PC-9 (cell line): ENCODE measurements around the gene MRFAP1L1. TPM values are rescaled to one million over a fixed set of nuclear protein-coding genes. Genes with fewer than 3 reads are reported as not detected.

Source experiments
- BruUV-seq: library from RNA; stranded (reverse); fragments of 400-500 nt; replicated peaks from 2 replicates; lab custom pipeline; 2021; lab: Mats Ljungman, UMichigan
- CTCF ChIA-PET: fragments of 300-600 bp; sonication (Branson Sonifier 250); formaldehyde crosslinking; loops from one replicate; lab custom pipeline; 2022; ENCODE audit warnings: antibody characterized with exemption; lab: Charles Lee
- POLR2A ChIA-PET: fragments of 300-600 bp; sonication (Branson Sonifier 250); formaldehyde crosslinking; loops from one replicate; lab custom pipeline; 2022; ENCODE audit warnings: antibody characterized with exemption; ENCODE audit not compliant: unreplicated experiment; lab: Charles Lee
- DNase-seq, 2 experiments: peaks; one replicate each; pipeline versions ENCODE4 v3.0.0 to v3.0.0-alpha.2; 2015 to 2022; ENCODE audit warnings: mixed read lengths in 1 of 2
- H2AFZ ChIP-seq: fragments of 200-600 bp; sonication (generic); 2 replicates; pipeline ENCODE4 v1.8.1; 2017; ENCODE audit warnings: antibody characterized with exemption
- H3F3A ChIP-seq: fragments of 200-600 bp; sonication (generic); 2 replicates; pipeline ENCODE4 v1.8.1; 2017; ENCODE audit warnings: antibody characterized with exemption, mild to moderate bottlenecking, low read depth; ENCODE audit not compliant: insufficient read depth
- H3K27ac ChIP-seq: fragments of 200-600 bp; sonication (generic); 2 replicates; pipeline ENCODE4 v1.6.1; 2016; ENCODE audit warnings: mixed run types
- H3K27me3 ChIP-seq: fragments of 200-600 bp; sonication (generic); 2 replicates; pipeline ENCODE4 v1.6.1; 2016; ENCODE audit warnings: low read depth, mixed run types; ENCODE audit not compliant: insufficient read depth
- H3K36me3 ChIP-seq: fragments of 200-600 bp; sonication (generic); 2 replicates; pipeline ENCODE4 v1.6.1; 2016; ENCODE audit warnings: low read depth, mixed run types
- H3K4me1 ChIP-seq: fragments of 200-600 bp; sonication (generic); replicated peaks from 2 replicates; pipeline ENCODE4 v1.6.1; 2016; ENCODE audit warnings: mixed run types; ENCODE audit not compliant: insufficient read depth
- H3K4me2 ChIP-seq: fragments of 200-600 bp; sonication (generic); 2 replicates; pipeline ENCODE4 v1.6.1; 2017; ENCODE audit warnings: mixed run types
- H3K4me3 ChIP-seq: fragments of 200-600 bp; sonication (generic); 2 replicates; pipeline ENCODE4 v1.6.1; 2016; ENCODE audit warnings: mixed run types
- H3K79me2 ChIP-seq: fragments of 200-600 bp; sonication (generic); 2 replicates; pipeline ENCODE4 v1.6.1; 2017; ENCODE audit warnings: low read depth, mixed run types
- H3K9me2 ChIP-seq: fragments of 200-600 bp; sonication (generic); 2 replicates; pipeline ENCODE4 v1.8.1; 2017; ENCODE audit warnings: mild to moderate bottlenecking; ENCODE audit not compliant: insufficient read depth
- H3K9me3 ChIP-seq: fragments of 200-600 bp; sonication (generic); 2 replicates; pipeline ENCODE4 v1.8.1; 2016; ENCODE audit warnings: low read depth; ENCODE audit not compliant: insufficient read depth
- H4K20me1 ChIP-seq: fragments of 200-600 bp; sonication (generic); 2 replicates; pipeline ENCODE4 v1.8.1; 2017; ENCODE audit not compliant: insufficient read depth
- EZH2 ChIP-seq: fragments of 200-600 bp; sonication (generic); IDR thresholded peaks from 2 replicates; pipeline ENCODE4 v1.8.0; 2017; ENCODE audit warnings: antibody characterized with exemption, low read depth
- intact Hi-C: fragments of 100-400 bp; cut with micrococcal nuclease; formaldehyde crosslinking; loops from one replicate; pipeline ENCODE4 v1.10.0; 2022; ENCODE audit not compliant: unreplicated experiment
- total RNA-seq: library from RNA; stranded (reverse); gene quantifications from 2 replicates; pipeline ENCODE4 v1.2.3, GENCODE V29; 2021
- TF ChIP-seq, protein P1 (sequence below): fragments of 200-600 bp; sonication (generic); conservative IDR thresholded peaks from 2 replicates; pipeline ENCODE4 v1.6.1; 2017; ENCODE audit warnings: mixed run types, antibody characterized with exemption, mild to moderate bottlenecking, moderate library complexity

The MRFAP1L1 gene
- total RNA-seq, 1 experiment from 2014 or later, result 51.4 TPM

DNA sequence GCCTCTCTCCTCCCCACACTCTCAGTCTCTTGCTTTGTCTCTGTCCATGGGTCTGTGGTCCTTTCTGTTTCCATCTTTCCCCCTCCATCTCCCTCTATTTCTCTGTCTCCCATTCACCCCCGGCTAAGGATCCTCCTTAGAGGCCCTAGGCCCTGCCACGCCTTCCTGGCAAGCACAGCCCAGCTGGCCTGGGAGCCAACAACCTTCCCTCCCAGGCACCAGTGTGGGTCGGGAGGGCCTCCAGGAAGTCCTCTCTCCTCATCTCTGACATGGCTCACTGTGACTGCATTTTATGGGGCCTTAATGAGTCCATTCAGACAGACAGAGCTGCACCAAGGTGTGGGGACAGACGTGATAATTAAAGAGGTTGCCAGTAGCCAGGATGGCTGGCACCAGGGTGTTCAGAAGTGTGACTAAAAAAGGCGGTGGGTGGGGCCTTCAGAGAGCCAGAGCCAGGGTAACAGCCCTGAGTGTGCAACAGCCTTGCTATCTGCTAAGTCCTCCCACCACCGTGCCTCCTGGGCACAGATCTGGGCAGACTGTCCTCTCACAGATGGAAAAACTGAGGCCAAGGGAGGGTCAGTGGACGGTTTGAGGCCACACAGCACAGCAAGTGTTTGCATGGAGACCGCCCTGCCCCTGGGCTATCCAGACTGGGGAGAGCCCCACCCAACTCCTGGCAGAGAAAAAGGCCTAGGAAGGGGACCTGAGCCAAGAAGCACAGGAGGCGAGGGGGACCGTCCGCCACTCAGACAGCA is 37.8 kb upstream of the MRFAP1L1 start:
- Histone ChIP-seq H3K9me2 (no peaks in the 10 kb centered on the region), H3K27ac (peak overlapping the region; percentile 48), H2AFZ (no peak overlapping the region), H3K79me2 (no peaks in the 10 kb centered on the region), H3F3A (peaks cover 25% of the 10 kb centered on the region), H3K36me3 (no peaks in the 10 kb centered on the region), H3K4me1 (peaks cover 59% of the 10 kb centered on the region), H3K9me3 (no peaks in the 10 kb centered on the region), H4K20me1 (no peaks in the 10 kb centered on the region), H3K4me3 (no peak overlapping the region), H3K27me3 (no peaks in the 10 kb centered on the region), H3K4me2 (peak overlapping the region; percentile 95; the same call in 1 of the 2 replicates)
- BruUV-seq, result TSS peak; percentile 56
- ChIA-PET CTCF (no interaction called here), POLR2A (interaction anchor here (0.6 to 1.0 kb wide), 5 partner anchors 15 to 473 kb away, joined by 3 to 6 read pairs (median 4); no protein-coding TSS in a partner anchor)
- intact Hi-C loops, result loop anchor here (1.0 to 2.0 kb wide), 2 partner anchors 25 to 35 kb away; partner anchors contain the start of gene KIAA0232
- peak; percentile 53 to 81 for DNase-seq
- TF ChIP-seq, protein P1, sequence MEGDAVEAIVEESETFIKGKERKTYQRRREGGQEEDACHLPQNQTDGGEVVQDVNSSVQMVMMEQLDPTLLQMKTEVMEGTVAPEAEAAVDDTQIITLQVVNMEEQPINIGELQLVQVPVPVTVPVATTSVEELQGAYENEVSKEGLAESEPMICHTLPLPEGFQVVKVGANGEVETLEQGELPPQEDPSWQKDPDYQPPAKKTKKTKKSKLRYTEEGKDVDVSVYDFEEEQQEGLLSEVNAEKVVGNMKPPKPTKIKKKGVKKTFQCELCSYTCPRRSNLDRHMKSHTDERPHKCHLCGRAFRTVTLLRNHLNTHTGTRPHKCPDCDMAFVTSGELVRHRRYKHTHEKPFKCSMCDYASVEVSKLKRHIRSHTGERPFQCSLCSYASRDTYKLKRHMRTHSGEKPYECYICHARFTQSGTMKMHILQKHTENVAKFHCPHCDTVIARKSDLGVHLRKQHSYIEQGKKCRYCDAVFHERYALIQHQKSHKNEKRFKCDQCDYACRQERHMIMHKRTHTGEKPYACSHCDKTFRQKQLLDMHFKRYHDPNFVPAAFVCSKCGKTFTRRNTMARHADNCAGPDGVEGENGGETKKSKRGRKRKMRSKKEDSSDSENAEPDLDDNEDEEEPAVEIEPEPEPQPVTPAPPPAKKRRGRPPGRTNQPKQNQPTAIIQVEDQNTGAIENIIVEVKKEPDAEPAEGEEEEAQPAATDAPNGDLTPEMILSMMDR, result no peak
- no peak for TF ChIP-seq EZH2

DNA sequence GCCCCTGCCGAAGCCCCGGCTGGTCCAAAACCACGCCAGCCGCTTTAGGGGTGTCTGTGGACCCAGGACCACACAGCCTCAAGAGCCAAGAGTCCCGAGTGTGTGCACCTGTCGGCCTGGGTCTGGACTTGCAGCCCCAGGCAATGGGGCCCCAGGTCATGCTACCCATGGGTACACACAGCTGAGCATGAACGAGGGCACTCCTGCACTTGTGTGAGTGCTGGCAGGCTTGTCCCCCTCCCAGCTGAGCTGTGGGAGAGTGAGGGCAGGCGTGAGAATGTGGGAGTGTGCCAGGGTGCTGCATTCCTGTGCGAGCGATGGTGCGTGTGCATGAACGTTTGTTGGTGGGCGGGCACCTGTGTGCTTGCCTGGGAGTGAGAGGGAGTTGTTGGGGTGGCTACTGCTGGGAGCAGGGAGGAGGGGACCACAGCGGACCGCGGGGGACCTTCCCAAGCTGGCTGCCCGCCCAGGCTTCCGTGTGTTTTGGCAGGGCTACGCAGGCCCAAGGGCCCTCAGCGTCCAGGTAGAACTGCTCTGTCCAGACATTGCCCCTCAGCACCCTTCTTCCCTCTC is 37.1 kb upstream of the MRFAP1L1 start:
- H3K4me2 ChIP-seq, result peak overlapping the region; percentile 95; the same call in 1 of the 2 replicates
- no peaks in the 10 kb centered on the region for H3K79me2 ChIP-seq
- POLR2A ChIA-PET, result interaction anchor here (0.5 to 1.0 kb wide), 6 partner anchors 14 to 477 kb away, joined by 3 to 9 read pairs (median 4); partner anchors contain the start of gene WFS1
- H3K27ac ChIP-seq, result peak overlapping the region; percentile 48; the same call in 1 of the 2 replicates
- peak in 1 of 2 experiments; percentile 89 for DNase-seq
- CTCF ChIA-PET, result no interaction called here
- no peaks in the 10 kb centered on the region for H3K9me2 ChIP-seq
- no peaks in the 10 kb centered on the region for H4K20me1 ChIP-seq
- H3K4me1 ChIP-seq, result peaks cover 53% of the 10 kb centered on the region
- no peak overlapping the region for H3K4me3 ChIP-seq
- intact Hi-C loops, result loop anchor here (1.0 to 2.0 kb wide), 2 partner anchors 26 to 35 kb away; partner anchors contain the start of gene KIAA0232
- no peaks in the 10 kb centered on the region for H3K9me3 ChIP-seq
- H3K36me3 ChIP-seq, result no peaks in the 10 kb centered on the region
- TF ChIP-seq, protein P1, result no peak
- no peak for TF ChIP-seq EZH2
- no TSS peak for BruUV-seq
- peaks cover 18% of the 10 kb centered on the region for H3F3A ChIP-seq
- no peaks in the 10 kb centered on the region for H3K27me3 ChIP-seq
- no peak overlapping the region for H2AFZ ChIP-seq

DNA sequence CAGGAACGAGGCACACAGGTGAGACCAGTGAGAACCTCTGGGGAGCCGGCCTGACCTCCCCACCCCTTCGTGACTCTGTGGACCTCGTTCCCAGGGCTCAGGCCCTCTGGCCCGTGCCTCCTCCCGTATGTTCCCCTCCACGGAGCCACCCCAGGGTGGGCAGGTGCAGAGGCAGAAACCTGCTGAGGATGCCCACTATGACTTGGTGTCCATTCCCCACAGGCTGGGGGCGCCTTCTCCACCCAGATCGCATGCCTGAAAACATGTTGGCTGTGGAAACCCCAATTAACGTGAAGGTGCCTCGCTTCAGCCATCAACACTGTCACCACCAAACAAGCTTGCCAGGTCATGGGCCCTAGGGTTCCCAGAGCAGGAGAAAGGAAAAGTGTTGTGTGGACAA is 33.3 kb upstream of the MRFAP1L1 start:
- H3K4me2 ChIP-seq, result no peak overlapping the region
- TF ChIP-seq, protein P1, result no peak
- TF ChIP-seq EZH2, result no peak
- H3K79me2 ChIP-seq, result no peaks in the 10 kb centered on the region
- intact Hi-C loops, result no loop called here
- H3K4me3 ChIP-seq, result no peak overlapping the region
- H3K9me2 ChIP-seq, result no peaks in the 10 kb centered on the region
- no peaks in the 10 kb centered on the region for H3K36me3 ChIP-seq
- peaks cover 14% of the 10 kb centered on the region for H3K4me1 ChIP-seq
- no peaks in the 10 kb centered on the region for H3F3A ChIP-seq
- ChIA-PET CTCF (no interaction called here), POLR2A (no interaction called here)
- H3K27me3 ChIP-seq, result no peaks in the 10 kb centered on the region
- no peak overlapping the region for H2AFZ ChIP-seq
- no peaks in the 10 kb centered on the region for H3K9me3 ChIP-seq
- no peak for DNase-seq
- H4K20me1 ChIP-seq, result no peaks in the 10 kb centered on the region
- no peak overlapping the region for H3K27ac ChIP-seq
- BruUV-seq, result no TSS peak
